HG02943 (cell line): ENCODE measurements around the gene LINC00237.

ENCODE experiments used
- ATAC-seq: cut with Tn5 transposase; IDR thresholded peaks from one replicate; pipeline ENCODE4 v1.9.1; 2021; ENCODE audit warnings: mild to moderate bottlenecking, low read depth, moderate library complexity; ENCODE audit not compliant: unreplicated experiment

Gene LINC00237

DNA sequence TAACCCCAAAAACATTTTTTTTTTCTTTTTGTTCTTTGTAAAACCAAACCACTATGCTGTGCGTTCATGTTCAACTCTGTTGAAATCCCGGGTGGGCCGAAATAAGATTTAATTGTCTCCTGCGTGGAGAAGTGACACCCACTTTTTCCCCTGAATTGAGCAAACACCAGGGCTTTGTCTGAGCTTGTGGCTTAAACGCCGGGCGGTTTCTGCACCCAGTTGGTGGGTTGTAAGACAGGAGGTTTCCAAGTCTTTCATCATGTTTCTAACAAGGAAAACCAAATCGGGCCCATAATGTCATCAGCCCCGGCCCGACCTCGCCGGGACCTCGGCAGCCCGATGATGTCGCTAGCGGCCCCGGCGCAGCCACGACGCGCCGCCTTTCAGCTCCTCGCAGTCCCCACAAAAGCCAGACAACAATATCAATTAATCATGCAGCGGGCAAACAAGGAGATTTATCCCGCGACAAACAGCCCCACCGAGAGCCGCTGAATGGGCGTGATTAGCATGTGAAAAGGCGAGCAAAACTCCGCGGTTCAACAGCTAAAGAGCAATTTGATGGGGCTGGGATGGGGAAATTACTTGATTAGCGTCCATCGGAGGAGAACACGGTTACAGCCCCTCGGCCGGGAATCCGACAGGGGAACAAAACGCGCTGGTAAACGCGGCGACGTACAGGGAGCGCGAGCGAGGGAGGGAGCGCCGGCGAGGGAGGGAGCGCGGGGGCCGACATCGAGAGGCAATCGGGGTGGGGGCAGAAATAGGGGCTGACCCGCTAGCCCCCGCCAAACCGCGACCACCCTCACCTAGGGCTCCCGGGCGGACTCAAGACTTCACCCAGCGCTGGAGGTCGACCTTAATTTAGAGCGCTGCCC lies 5.3 kb downstream of the LINC00237 start:
- no peak for ATAC-seq

DNA sequence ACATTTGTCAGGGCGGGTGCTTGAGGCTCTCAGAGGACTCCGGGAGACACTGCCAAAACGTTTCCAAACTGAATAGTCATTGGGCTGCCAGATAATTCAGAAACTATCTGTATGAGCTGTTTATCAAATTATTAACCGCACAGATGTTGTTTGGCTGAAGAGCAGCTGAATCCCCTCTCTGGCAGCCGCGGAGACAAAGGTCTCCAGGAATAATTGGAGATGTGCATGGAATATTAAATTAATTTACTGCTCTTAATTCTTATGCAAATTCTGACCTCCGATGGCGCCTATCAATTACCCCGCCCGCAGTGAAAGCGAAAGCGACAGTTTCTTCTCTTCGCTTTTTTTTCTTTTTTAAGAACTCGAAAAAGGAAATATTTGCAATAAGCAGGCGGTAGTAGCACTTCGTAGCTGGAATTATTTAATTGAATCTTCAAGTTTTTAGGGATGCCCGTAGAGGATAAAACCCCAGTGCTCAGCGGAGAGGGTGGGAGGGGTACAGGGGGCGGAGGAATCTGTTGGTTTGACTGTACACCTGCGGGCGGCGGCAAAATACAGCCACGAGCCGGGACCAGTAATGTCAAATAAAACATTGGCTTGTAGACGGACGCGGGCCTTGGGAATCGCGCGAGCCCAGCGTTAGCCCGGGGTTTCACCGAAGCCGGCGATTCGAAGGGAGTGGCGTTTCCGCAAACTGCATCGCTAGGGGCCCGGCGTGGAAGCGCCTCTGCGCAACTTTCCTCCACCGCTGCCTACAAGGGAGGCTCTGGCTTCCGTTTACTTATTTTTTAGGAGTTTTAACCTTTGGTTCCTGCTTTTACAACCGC lies 6.2 kb downstream of the LINC00237 start:
- no peak for ATAC-seq

- no peak for ATAC-seq
Measured at GRCh38 chr20:21096321-21097043, 9.7 kb downstream of the LINC00237 start.

DNA sequence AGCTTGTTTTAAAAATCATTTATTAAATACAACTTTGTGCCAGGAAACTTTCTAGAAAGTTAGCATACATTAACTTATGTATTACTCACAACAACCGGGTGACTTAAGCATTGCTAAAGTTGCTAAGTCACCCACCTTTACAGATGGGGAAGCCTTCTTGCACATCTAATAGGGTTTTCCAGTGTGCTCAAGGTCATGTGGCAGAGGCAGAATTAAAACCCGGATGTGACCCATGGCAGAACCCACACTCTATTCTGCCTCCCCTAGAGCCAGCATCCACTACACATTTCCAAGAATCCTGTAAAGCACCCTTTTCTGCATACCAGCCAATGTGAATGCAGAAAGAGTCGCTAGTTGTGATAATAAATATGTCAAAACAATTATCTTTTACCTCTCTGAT lies 13.4 kb downstream of the LINC00237 start:
- no peak for ATAC-seq

DNA sequence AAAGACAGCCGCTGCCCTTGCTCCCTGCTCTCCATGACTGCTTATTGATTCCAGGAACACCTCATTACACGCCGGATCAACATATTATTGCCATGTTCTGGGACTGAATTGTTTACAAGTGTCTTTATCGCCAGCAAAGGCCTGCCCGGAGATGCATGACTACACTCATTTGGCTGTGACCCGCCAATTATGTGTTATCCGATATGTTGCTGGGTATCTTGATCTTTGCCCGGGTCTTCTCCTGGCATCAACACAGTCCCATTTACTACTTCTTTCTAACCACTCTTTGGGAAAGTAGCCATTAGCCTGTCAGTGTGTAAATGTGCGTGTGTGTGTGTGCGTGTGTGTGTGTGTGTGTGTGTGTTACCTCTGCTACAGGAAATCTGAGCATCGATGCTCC lies 15.4 kb downstream of the LINC00237 start:
- ATAC-seq = no peak

DNA sequence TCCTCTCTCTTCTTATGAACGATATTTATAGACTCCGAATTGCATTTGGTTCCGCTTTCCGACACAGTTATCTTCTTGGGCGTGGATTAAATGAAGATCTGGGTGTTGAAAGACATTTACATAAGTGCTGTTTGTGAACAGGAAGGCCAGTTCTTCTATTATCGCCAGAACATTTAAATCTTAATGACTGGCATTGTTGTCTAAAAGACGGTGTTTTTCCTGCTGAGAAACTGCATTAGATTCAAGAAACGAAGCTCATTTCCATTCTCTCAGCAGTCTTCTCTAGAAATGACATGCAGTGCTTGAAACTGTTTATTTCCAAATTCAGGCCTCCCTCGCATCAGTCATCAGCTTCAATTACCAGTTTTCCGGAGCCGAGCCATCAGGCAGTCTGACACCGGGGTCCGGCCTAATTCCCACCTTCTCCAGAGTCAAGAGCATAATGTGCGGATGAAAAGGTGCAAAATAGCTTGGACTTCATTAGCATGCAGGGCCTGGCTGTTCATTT lies 16.0 kb downstream of the LINC00237 start:
- no peak for ATAC-seq

DNA sequence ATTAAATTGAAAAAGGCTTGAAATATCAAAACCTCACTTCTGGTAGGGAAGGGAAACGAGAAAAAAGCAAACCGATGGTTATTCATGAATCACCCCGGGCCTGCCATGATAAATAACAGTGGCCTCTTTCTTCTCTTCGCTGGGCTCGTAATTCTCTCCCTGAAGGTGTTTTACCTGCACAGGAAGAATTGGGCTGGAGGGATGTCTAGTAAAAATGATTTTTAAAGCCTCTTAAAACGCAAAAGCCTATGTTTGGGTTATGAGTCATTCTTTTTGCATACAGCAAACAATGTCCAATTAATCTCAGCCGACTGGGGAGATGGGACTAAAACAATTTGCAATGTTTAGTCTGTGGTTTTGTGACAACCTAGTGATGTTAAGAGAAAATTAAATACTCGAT lies 16.8 kb downstream of the LINC00237 start:
- no peak for ATAC-seq

DNA sequence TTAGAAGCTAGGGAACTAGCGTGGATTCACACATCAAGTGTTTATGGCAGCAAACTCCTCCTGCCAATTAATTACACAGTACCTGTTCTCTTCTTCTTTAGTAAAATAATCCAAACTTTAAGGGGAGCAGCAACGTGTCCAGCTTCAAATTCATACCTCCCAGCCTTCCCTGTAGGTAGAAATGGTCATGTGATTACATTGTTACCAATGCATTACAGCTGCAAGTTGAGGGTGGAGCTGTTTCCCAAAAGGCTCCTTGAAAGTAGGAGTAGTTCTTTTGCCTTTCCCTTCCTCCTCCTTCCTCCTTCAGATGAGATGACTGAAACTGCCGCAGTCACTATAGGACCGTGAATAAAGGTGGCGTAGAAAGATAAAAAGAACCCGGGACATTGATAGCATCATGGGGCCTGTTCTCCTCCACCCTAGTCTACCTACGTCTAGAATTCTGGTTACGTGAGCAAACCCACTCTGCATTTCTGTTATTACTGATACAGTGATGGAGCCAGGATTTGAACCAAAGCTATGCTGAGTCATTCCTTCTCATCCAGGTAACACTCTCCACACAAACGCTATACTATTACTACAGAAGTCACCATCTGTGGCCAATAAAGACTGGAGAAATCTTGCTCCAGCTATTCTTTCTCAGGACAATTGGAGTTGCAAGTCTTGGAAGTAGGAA lies 18.2 kb downstream of the LINC00237 start:
- ATAC-seq = no peak

- ATAC-seq = no peak
Measured at GRCh38 chr20:21083825-21084325, 22.3 kb downstream of the LINC00237 start.

DNA sequence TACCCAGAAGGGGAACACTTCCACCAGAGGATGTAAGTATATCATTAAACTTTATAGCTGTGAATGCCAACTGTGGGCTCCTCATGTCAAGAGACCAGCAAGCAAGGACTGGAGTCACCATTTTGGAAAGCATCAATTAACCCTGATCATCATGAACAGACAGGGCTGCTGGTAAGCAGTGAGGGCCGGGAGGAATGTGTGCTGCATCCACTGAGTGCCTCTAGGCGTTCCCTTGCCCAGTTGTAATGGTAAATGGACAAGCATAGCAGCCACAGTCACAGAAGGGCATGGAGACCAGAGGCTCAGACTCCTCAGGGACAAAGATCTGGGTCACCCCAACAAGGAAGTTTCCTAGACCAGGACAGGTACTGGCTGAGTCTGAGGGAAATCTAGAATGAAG lies 23.6 kb downstream of the LINC00237 start:
- ATAC-seq = no peak

DNA sequence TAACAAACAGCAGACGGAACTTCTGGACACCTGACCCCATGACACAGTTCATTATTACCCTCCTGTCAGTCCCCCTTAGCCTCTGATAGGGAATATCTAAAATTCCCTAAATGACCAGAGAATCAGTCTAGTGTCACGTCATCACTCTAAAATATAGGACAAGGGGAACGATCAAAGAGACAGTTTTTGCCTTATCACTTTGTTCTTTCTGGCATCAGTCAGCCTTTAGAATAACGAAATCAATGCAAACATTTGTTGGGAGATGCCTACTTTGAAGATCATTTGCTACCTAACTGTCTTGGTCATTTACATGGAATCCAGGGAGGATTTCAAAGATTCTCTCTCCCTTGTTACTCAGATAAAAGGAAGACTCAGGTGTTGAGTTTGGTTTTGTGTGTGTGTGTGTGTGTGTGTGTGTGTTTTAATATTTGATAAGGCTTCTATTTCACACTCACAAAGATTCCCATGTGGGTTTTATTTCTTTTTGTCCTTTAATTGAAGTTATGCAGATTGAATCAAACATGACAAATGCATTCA lies 28.3 kb downstream of the LINC00237 start:
- no peak for ATAC-seq

GRCh38 chr20:21076073-21076472 lies 30.1 kb downstream of the LINC00237 start:
- no peak for ATAC-seq

DNA sequence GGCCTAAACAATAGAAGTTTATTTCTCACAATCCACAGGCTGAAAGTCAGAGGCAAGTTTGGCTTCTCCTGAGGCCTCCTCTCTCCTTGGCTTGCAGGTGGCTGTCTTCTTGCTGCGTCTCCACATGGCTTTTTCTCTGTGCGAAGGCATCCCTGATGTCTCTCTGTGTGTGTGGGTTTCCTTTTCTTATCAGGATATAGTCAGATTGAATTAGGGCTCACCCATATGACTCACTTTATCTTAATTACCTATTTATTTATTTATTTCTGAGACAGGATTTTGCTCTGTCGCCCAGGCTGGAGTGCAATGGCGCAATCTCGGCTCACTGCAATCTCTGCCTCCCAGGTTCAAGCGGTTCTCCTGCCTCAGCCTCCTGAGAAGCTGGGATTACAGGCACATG lies 30.7 kb downstream of the LINC00237 start:
- no peak for ATAC-seq

GRCh38 chr20:21074605-21075336 lies 31.4 kb downstream of the LINC00237 start:
- peak; percentile 97 for ATAC-seq

GRCh38 chr20:21067255-21067654 lies 38.9 kb downstream of the LINC00237 start:
- ATAC-seq = no peak

DNA sequence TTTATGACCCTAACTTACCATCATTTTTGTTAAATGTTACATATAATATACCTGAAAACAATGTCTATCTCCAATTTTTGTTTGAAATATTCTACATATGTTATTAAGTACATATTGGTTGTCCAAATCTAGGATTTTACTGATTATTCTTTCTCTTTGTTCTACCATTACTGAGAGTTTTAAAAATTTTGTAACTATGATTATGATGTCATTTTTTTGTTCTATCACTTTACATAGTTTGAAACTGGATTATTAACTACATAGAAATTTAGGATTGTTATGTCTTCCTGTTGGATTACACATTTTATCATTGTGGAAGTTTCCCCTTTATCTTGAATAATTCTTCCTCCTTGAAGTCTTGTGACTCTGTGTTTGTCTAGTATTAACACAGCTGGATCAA lies 41.2 kb downstream of the LINC00237 start:
- ATAC-seq = no peak

- ATAC-seq = no peak
Measured at GRCh38 chr20:21063276-21063675, 42.9 kb downstream of the LINC00237 start.

DNA sequence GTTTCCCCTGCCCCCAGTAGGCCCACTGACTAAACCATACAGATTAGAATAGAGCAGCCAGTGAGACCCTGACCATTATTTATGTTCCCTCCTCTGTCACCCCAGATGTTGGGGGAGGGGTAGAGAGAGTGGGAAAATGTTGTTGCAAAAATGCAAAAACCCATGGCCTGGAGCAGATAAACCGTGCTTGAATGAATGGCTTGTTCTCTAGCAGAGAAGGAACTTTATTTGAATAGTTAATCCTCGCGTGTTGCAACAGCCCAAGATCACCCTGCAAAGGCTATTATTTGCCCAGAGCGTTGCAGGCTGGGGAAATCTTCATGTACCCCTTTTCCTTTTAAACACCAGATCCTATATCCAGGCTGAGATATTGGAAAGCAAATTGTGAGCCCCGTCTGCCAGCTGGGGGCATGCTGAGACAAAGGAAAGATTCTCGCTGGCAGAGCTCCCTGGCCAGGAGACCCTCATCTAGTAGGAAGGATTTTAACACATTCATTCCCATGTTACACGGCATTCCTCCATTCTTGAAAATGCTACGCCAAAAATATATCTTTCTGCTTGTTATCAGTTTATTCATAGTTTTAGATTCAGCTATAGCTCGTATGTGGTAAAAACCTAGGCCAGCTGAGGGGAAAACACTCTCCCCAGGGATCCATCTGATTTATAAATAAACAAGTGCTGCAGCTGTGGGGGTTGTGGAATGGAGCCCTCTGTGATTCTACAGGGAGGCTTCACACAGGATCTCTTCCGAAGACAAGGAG lies 53.0 kb downstream of the LINC00237 start:
- ATAC-seq = no peak

- no peak for ATAC-seq
Measured at GRCh38 chr20:21052686-21053001, 53.5 kb downstream of the LINC00237 start.
